Natural killer cell (primary cell): Measurements from ENCODE around the gene HNRNPC. TPM values are rescaled to one million over a fixed set of nuclear protein-coding genes. Genes with fewer than 3 reads are reported as not detected.
"Not testable (repeated sequence)": the region's sequence is repeated elsewhere in the genome, so short reads cannot be mapped to it uniquely, and the experiment has no call there.

ENCODE experiments used
- ATAC-seq, 3 donors: fragments of 150-1000 bp in 2 of 3; fragments of 200-7000 bp in 1 of 3; cut with Tn5 transposase; 1 replicate in 1 of 3; 2 replicates in 2 of 3; pipeline ENCODE4 v1.10.0; 2021; ENCODE audit warnings: mild to moderate bottlenecking in 2 of 3, moderate library complexity in 2 of 3
- DNase-seq, 2 donors: peaks; one replicate each; pipeline versions ENCODE4 v3.0.0 to v3.0.0-alpha.2; 2013 to 2021; ENCODE audit warnings: mixed read lengths in 1 of 2
- H3K27ac ChIP-seq: one replicate; pipeline ENCODE4 v1.5.1; 2013; ENCODE audit warnings: mild to moderate bottlenecking, low read length
- H3K27me3 ChIP-seq: one replicate; pipeline ENCODE4 v1.6.1; 2013; ENCODE audit warnings: low read length; ENCODE audit not compliant: control insufficient read depth, insufficient read depth
- H3K36me3 ChIP-seq: one replicate; pipeline ENCODE4 v1.6.1; 2013; ENCODE audit warnings: low read length; ENCODE audit not compliant: control insufficient read depth, insufficient read depth
- H3K4me1 ChIP-seq: one replicate; pipeline ENCODE4 v1.6.1; 2013; ENCODE audit warnings: low read length; ENCODE audit not compliant: control insufficient read depth, insufficient read depth
- H3K4me3 ChIP-seq: one replicate; pipeline ENCODE4 v1.5.1; 2013; ENCODE audit warnings: low read length
- H3K9me3 ChIP-seq: one replicate; pipeline ENCODE4 v1.6.1; 2013; ENCODE audit warnings: low read length; ENCODE audit not compliant: control insufficient read depth, insufficient read depth
- H3K27ac Mint-ChIP-seq, 2 donors: one replicate each; pipeline ENCODE4 v1.8.0; 2022; ENCODE audit warnings: mild to moderate bottlenecking in 2 of 2, mixed read lengths in 2 of 2, moderate library complexity in 1 of 2
- H3K27me3 Mint-ChIP-seq, 2 donors: one replicate each; pipeline ENCODE4 v1.8.0; 2022; ENCODE audit warnings: low read depth in 2 of 2, mixed read lengths in 2 of 2
- H3K36me3 Mint-ChIP-seq: one replicate; pipeline ENCODE4 v1.8.0; 2022; ENCODE audit warnings: mixed read lengths
- H3K4me1 Mint-ChIP-seq, 2 donors: one replicate each; pipeline ENCODE4 v1.8.0; 2022; ENCODE audit warnings: mixed read lengths in 2 of 2
- H3K4me3 Mint-ChIP-seq: one replicate; pipeline ENCODE4 v1.8.0; 2022; ENCODE audit warnings: mild to moderate bottlenecking, moderate library complexity, mixed read lengths
- H3K9me3 Mint-ChIP-seq, 2 donors: one replicate each; pipeline ENCODE4 v1.8.0; 2022; ENCODE audit warnings: mixed read lengths in 2 of 2
- CTCF ChIP-seq: fragments of 200-600 bp; IDR thresholded peaks from one replicate; pipeline ENCODE4 v1.8.0; 2022; ENCODE audit warnings: antibody characterized with exemption
- WGBS: methylation state at CpG from one replicate; pipeline ENCODE4 v1.1.7; 2013; ENCODE audit warnings: missing lambda C conversion rate; ENCODE audit not compliant: insufficient coverage; 5-methylcytosine and 5-hydroxymethylcytosine counted together
- intact Hi-C: fragments of 100-400 bp; cut with micrococcal nuclease; formaldehyde crosslinking; loops from one replicate; pipeline ENCODE4 v1.14.2; 2022
- total RNA-seq, 4 donors: library from RNA; stranded (reverse); fragments of 120-200 nt in 1 of 4; gene quantifications; one replicate each; pipeline versions ENCODE4 v1.2.3 to v1.2.4, GENCODE V29; 2013 to 2022

Gene HNRNPC
- total RNA-seq, 3 donors from 2014 or later (not counting 1 experiment from before 2014, with no cell fraction given) = 501 to 547 (median 515) TPM

- H3K36me3 Mint-ChIP-seq = no peaks in the 10 kb centered on the region
- Histone ChIP-seq H3K4me3 (no peak overlapping the region), H3K27me3 (peaks cover 13% of the 10 kb centered on the region), H3K4me1 (peaks cover 7% of the 10 kb centered on the region), H3K36me3 (no peaks in the 10 kb centered on the region), H3K27ac (no peak overlapping the region), H3K9me3 (no peaks in the 10 kb centered on the region)
- no peak for ATAC-seq
- no peak for DNase-seq
- WGBS = 91% methylated on average over 12 of the region's 12 CpGs
- H3K4me3 Mint-ChIP-seq = no peak overlapping the region
- H3K4me1 Mint-ChIP-seq = no peaks in the 10 kb centered on the region
- peaks cover 8 to 11% of the 10 kb centered on the region in 2 donors for H3K27me3 Mint-ChIP-seq
- TF ChIP-seq CTCF = no peak
- H3K27ac Mint-ChIP-seq = no peak overlapping the region
- intact Hi-C loops = no loop called here
- no peaks in the 10 kb centered on the region for H3K9me3 Mint-ChIP-seq
Measured at GRCh38 chr14:21298358-21298757, 29.1 kb upstream of the HNRNPC start.

GRCh38 chr14:21294026-21294425 is 24.8 kb upstream of the HNRNPC start:
- ATAC-seq, H3K27me3 ChIP-seq, H3K27ac ChIP-seq, H3K4me3 Mint-ChIP-seq, H3K4me3 ChIP-seq, H3K9me3 Mint-ChIP-seq, H3K4me1 Mint-ChIP-seq, H3K4me1 ChIP-seq, H3K36me3 Mint-ChIP-seq, H3K9me3 ChIP-seq, H3K36me3 ChIP-seq, H3K27ac Mint-ChIP-seq, intact Hi-C loops, DNase-seq, H3K27me3 Mint-ChIP-seq: not testable (repeated sequence)
- WGBS = 90% methylated on average over 7 of the region's 8 CpGs

GRCh38 chr14:21287168-21287567 is 17.9 kb upstream of the HNRNPC start:
- H3K4me3 ChIP-seq = no peak overlapping the region
- no peak overlapping the region for H3K27ac ChIP-seq
- peaks cover 3% of the 10 kb centered on the region for H3K4me1 ChIP-seq
- no peak overlapping the region for H3K27ac Mint-ChIP-seq
- 97% methylated on average over 6 of the region's 6 CpGs for WGBS
- H3K36me3 Mint-ChIP-seq = no peaks in the 10 kb centered on the region
- TF ChIP-seq CTCF = no peak
- DNase-seq = no peak
- intact Hi-C loops = no loop called here
- H3K27me3 ChIP-seq = no peaks in the 10 kb centered on the region
- no peak for ATAC-seq
- H3K4me3 Mint-ChIP-seq = no peak overlapping the region
- no peaks in the 10 kb centered on the region for H3K9me3 Mint-ChIP-seq
- no peaks in the 10 kb centered on the region for H3K27me3 Mint-ChIP-seq
- H3K4me1 Mint-ChIP-seq = peaks cover 0 to 10% of the 10 kb centered on the region in 2 donors
- H3K36me3 ChIP-seq = no peaks in the 10 kb centered on the region
- no peaks in the 10 kb centered on the region for H3K9me3 ChIP-seq

GRCh38 chr14:21286516-21286915 is 17.3 kb upstream of the HNRNPC start:
- H3K9me3 Mint-ChIP-seq, H3K27ac Mint-ChIP-seq, H3K4me3 Mint-ChIP-seq, H3K4me1 ChIP-seq, H3K36me3 Mint-ChIP-seq, ATAC-seq, H3K4me1 Mint-ChIP-seq, intact Hi-C loops, H3K36me3 ChIP-seq, H3K4me3 ChIP-seq, H3K9me3 ChIP-seq, H3K27me3 Mint-ChIP-seq, H3K27me3 ChIP-seq, H3K27ac ChIP-seq, DNase-seq: not testable (repeated sequence)
- WGBS = 80% methylated on average over 2 of the region's 2 CpGs

GRCh38 chr14:21281917-21282316 is 12.7 kb upstream of the HNRNPC start:
- H3K4me3 ChIP-seq, H3K27ac Mint-ChIP-seq, DNase-seq, H3K9me3 ChIP-seq, H3K4me1 ChIP-seq, H3K36me3 Mint-ChIP-seq, H3K36me3 ChIP-seq, intact Hi-C loops, H3K27me3 ChIP-seq, H3K4me1 Mint-ChIP-seq, H3K4me3 Mint-ChIP-seq, H3K9me3 Mint-ChIP-seq, ATAC-seq, H3K27me3 Mint-ChIP-seq, H3K27ac ChIP-seq: not testable (repeated sequence)
- 75% methylated on average over 8 of the region's 8 CpGs for WGBS
